IPS-18a (cell line): ENCODE measurements around the gene HUNK.

Experiments
- H3K27ac ChIP-seq: one replicate; pipeline ENCODE4 v1.5.1; 2013; ENCODE audit warnings: low read length
- H3K27me3 ChIP-seq: one replicate; pipeline ENCODE4 v1.6.1; 2013; ENCODE audit warnings: mild to moderate bottlenecking, low read length; ENCODE audit not compliant: control insufficient read depth, insufficient read depth
- H3K36me3 ChIP-seq: one replicate; pipeline ENCODE4 v1.6.1; 2013; ENCODE audit warnings: low read depth, low read length; ENCODE audit not compliant: control insufficient read depth
- H3K4me1 ChIP-seq: one replicate; pipeline ENCODE4 v1.6.1; 2013; ENCODE audit warnings: low read depth, low read length; ENCODE audit not compliant: control insufficient read depth
- H3K4me3 ChIP-seq: one replicate; pipeline ENCODE4 v1.5.1; 2013; ENCODE audit warnings: low read length
- H3K9ac ChIP-seq: one replicate; pipeline ENCODE4 v1.6.1; 2013; ENCODE audit warnings: mild to moderate bottlenecking, low read length, moderate library complexity
- H3K9me3 ChIP-seq: one replicate; pipeline ENCODE4 v1.6.1; 2013; ENCODE audit warnings: low read depth, low read length; ENCODE audit not compliant: control insufficient read depth

Gene HUNK

GRCh38 chr21:31926498-31926897 lies 53.7 kb downstream of the HUNK start:
- no peak overlapping the region for H3K27ac ChIP-seq
- no peaks in the 10 kb centered on the region for H3K36me3 ChIP-seq
- H3K9ac ChIP-seq: no peak overlapping the region
- no peaks in the 10 kb centered on the region for H3K9me3 ChIP-seq
- H3K27me3 ChIP-seq: no peaks in the 10 kb centered on the region
- no peaks in the 10 kb centered on the region for H3K4me1 ChIP-seq
- no peak overlapping the region for H3K4me3 ChIP-seq

GRCh38 chr21:31927689-31928353 lies 55.0 kb downstream of the HUNK start:
- H3K36me3 ChIP-seq: no peaks in the 10 kb centered on the region
- H3K4me1 ChIP-seq: peaks cover 3% of the 10 kb centered on the region
- no peak overlapping the region for H3K27ac ChIP-seq
- H3K27me3 ChIP-seq: no peaks in the 10 kb centered on the region
- H3K9ac ChIP-seq: no peak overlapping the region
- H3K4me3 ChIP-seq: no peak overlapping the region
- no peaks in the 10 kb centered on the region for H3K9me3 ChIP-seq

GRCh38 chr21:31928656-31929055 lies 55.8 kb downstream of the HUNK start:
- Histone ChIP-seq H3K4me3 (no peak overlapping the region), H3K27me3 (no peaks in the 10 kb centered on the region), H3K9me3 (no peaks in the 10 kb centered on the region), H3K4me1 (peaks cover 3% of the 10 kb centered on the region), H3K9ac (no peak overlapping the region), H3K27ac (no peak overlapping the region), H3K36me3 (no peaks in the 10 kb centered on the region)

GRCh38 chr21:31929548-31929947 lies 56.7 kb downstream of the HUNK start:
- Histone ChIP-seq H3K27ac (no peak overlapping the region), H3K4me3 (no peak overlapping the region), H3K27me3 (no peaks in the 10 kb centered on the region), H3K9ac (no peak overlapping the region), H3K36me3 (no peaks in the 10 kb centered on the region), H3K9me3 (no peaks in the 10 kb centered on the region), H3K4me1 (peaks cover 3% of the 10 kb centered on the region)

- Histone ChIP-seq H3K27ac (no peak overlapping the region), H3K36me3 (no peaks in the 10 kb centered on the region), H3K4me1 (peaks cover 3% of the 10 kb centered on the region), H3K9me3 (no peaks in the 10 kb centered on the region), H3K4me3 (no peak overlapping the region), H3K27me3 (no peaks in the 10 kb centered on the region), H3K9ac (no peak overlapping the region)
Measured at GRCh38 chr21:31930001-31930400, 57.2 kb downstream of the HUNK start.

- no peak overlapping the region for H3K27ac ChIP-seq
- no peaks in the 10 kb centered on the region for H3K27me3 ChIP-seq
- no peak overlapping the region for H3K4me3 ChIP-seq
- H3K9me3 ChIP-seq: no peaks in the 10 kb centered on the region
- H3K36me3 ChIP-seq: no peaks in the 10 kb centered on the region
- H3K4me1 ChIP-seq: peaks cover 3% of the 10 kb centered on the region
- H3K9ac ChIP-seq: no peak overlapping the region
Measured at GRCh38 chr21:31931644-31932469, 59.0 kb downstream of the HUNK start.

- H3K27ac ChIP-seq: no peak overlapping the region
- H3K4me3 ChIP-seq: no peak overlapping the region
- peaks cover 3% of the 10 kb centered on the region for H3K4me1 ChIP-seq
- H3K9me3 ChIP-seq: no peaks in the 10 kb centered on the region
- no peaks in the 10 kb centered on the region for H3K36me3 ChIP-seq
- no peaks in the 10 kb centered on the region for H3K27me3 ChIP-seq
- H3K9ac ChIP-seq: no peak overlapping the region
Measured at GRCh38 chr21:31932470-31932764, 59.6 kb downstream of the HUNK start.

GRCh38 chr21:31937303-31937702 lies 64.5 kb downstream of the HUNK start:
- no peaks in the 10 kb centered on the region for H3K36me3 ChIP-seq
- H3K4me1 ChIP-seq: no peaks in the 10 kb centered on the region

GRCh38 chr21:31938330-31939301 lies 65.8 kb downstream of the HUNK start:
- Histone ChIP-seq H3K27ac (no peak overlapping the region), H3K4me3 (no peak overlapping the region), H3K27me3 (no peaks in the 10 kb centered on the region), H3K9ac (no peak overlapping the region), H3K9me3 (no peaks in the 10 kb centered on the region), H3K4me1 (peaks cover 4% of the 10 kb centered on the region), H3K36me3 (no peaks in the 10 kb centered on the region)

More at GRCh38 chr21:31937303-31937702, 64.5 kb downstream of the HUNK start:
- no peak overlapping the region for H3K4me3 ChIP-seq
- H3K27ac ChIP-seq: no peak overlapping the region
- no peak overlapping the region for H3K9ac ChIP-seq
- no peaks in the 10 kb centered on the region for H3K9me3 ChIP-seq
- no peaks in the 10 kb centered on the region for H3K27me3 ChIP-seq

- H3K36me3 ChIP-seq: no peaks in the 10 kb centered on the region
- H3K27ac ChIP-seq: no peak overlapping the region
- H3K9me3 ChIP-seq: no peaks in the 10 kb centered on the region
- no peak overlapping the region for H3K4me3 ChIP-seq
- no peak overlapping the region for H3K9ac ChIP-seq
- H3K4me1 ChIP-seq: peaks cover 7% of the 10 kb centered on the region
- H3K27me3 ChIP-seq: no peaks in the 10 kb centered on the region
Measured at GRCh38 chr21:31941694-31942093, 68.9 kb downstream of the HUNK start.

GRCh38 chr21:31943561-31943960 lies 70.7 kb downstream of the HUNK start:
- H3K27ac ChIP-seq: no peak overlapping the region
- no peaks in the 10 kb centered on the region for H3K27me3 ChIP-seq
- H3K9ac ChIP-seq: no peak overlapping the region
- peaks cover 7% of the 10 kb centered on the region for H3K4me1 ChIP-seq
- no peaks in the 10 kb centered on the region for H3K9me3 ChIP-seq
- no peaks in the 10 kb centered on the region for H3K36me3 ChIP-seq
- no peak overlapping the region for H3K4me3 ChIP-seq
